Neural cell (in vitro differentiated cells): Measurements from ENCODE around the gene GALT.

Source experiments
- CTCF ChIP-seq: fragments of 450-650 bp; IDR thresholded peaks from 2 replicates; pipeline ENCODE4 v1.5.1; 2014; ENCODE audit warnings: antibody characterized with exemption, mild to moderate bottlenecking, moderate library complexity; ENCODE audit not compliant: poor library complexity, severe bottlenecking
- EP300 ChIP-seq: fragments of 450-650 bp; conservative IDR thresholded peaks from 2 replicates; pipeline ENCODE4 v1.6.1; 2014; ENCODE audit warnings: antibody characterized with exemption, mild to moderate bottlenecking, moderate library complexity; ENCODE audit not compliant: poor library complexity, severe bottlenecking
- EZH2 ChIP-seq: fragments of 200-600, 300-800 bp; shearing (Covaris generic), sonication (generic); IDR thresholded peaks from 2 replicates; pipeline ENCODE4 v1.6.1; 2014; ENCODE audit warnings: antibody characterized with exemption, low read length, borderline replicate concordance, mild to moderate bottlenecking; ENCODE audit not compliant: insufficient read depth, poor library complexity, severe bottlenecking
- MXI1 ChIP-seq: fragments of 450-650 bp; conservative IDR thresholded peaks from 2 replicates; pipeline ENCODE4 v1.6.1; 2014; ENCODE audit warnings: antibody characterized with exemption, mild to moderate bottlenecking; ENCODE audit not compliant: poor library complexity, severe bottlenecking
- POLR2AphosphoS5 ChIP-seq: IDR thresholded peaks from 2 replicates; pipeline ENCODE4 v1.6.1; 2012
- RAD21 ChIP-seq: fragments of 450-650 bp; conservative IDR thresholded peaks from 2 replicates; pipeline ENCODE4 v1.6.1; 2014; ENCODE audit warnings: antibody characterized with exemption, mild to moderate bottlenecking, moderate library complexity
- REST ChIP-seq: IDR thresholded peaks from 2 replicates; pipeline ENCODE4 v1.6.1; 2012; ENCODE audit warnings: borderline replicate concordance
- SMC3 ChIP-seq: fragments of 450-650 bp; conservative IDR thresholded peaks from 2 replicates; pipeline ENCODE4 v1.6.1; 2014; ENCODE audit warnings: antibody characterized with exemption, mild to moderate bottlenecking, moderate library complexity; ENCODE audit not compliant: poor library complexity
- TAF1 ChIP-seq: IDR thresholded peaks from 2 replicates; pipeline ENCODE4 v1.6.1; 2012; ENCODE audit warnings: low read depth

DNA sequence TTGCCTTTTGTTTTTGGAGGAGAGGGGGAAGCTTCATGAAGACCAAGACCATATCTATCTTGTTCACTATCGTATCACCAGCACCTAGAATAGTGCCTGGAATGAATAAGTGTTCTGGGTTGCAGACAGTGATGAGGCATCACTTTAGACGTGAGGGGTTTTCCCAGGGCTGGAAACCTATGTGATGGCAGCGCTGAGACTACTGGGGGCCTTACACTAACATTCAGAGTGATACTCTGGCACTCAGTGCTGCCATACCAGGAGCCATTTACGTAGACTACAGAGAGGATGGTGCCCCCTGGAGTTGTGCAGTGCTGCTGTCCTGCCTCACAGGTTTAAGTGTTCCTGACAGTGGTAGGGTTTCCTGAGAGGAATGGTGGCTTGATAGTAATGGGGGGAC lies 37.7 kb downstream of the GALT start:
- TF ChIP-seq POLR2AphosphoS5 (no peak), CTCF (no peak), EP300 (no peak), SMC3 (no peak), TAF1 (no peak), EZH2 (no peak), RAD21 (no peak), REST (no peak), MXI1 (no peak)
